Stomach smooth muscle (tissue), 2 donors: ENCODE results near the gene REM1.
A peak's percentile ranks its signal among the peaks of the same experiment; 100 is the strongest.
"Not testable (repeated sequence)": the region's sequence is repeated elsewhere in the genome, so short reads cannot be mapped to it uniquely, and the experiment has no call there.

Source experiments
- H3K27ac ChIP-seq: one replicate; pipeline ENCODE4 v1.7.0; 2013; ENCODE audit warnings: mild to moderate bottlenecking, low read length, inconsistent platforms
- H3K27me3 ChIP-seq, 2 donors: one replicate each; pipeline ENCODE4 v1.7.0; 2013; ENCODE audit warnings: low read length in 2 of 2; ENCODE audit not compliant: insufficient read depth in 2 of 2, control insufficient read depth in 1 of 2
- H3K36me3 ChIP-seq, 2 donors: one replicate each; pipeline ENCODE4 v1.7.0; 2013; ENCODE audit warnings: low read length in 2 of 2; ENCODE audit not compliant: control insufficient read depth in 2 of 2, insufficient read depth in 2 of 2
- H3K4me1 ChIP-seq: one replicate; pipeline ENCODE4 v1.7.0; 2013; ENCODE audit warnings: low read length; ENCODE audit not compliant: control insufficient read depth, insufficient read depth
- H3K4me3 ChIP-seq, 2 donors: one replicate each; pipeline ENCODE4 v1.7.0; 2013; ENCODE audit warnings: low read length in 2 of 2
- H3K9ac ChIP-seq, 2 donors: one replicate each; pipeline ENCODE4 v1.7.0; 2013; ENCODE audit warnings: low read length in 2 of 2, mild to moderate bottlenecking in 1 of 2
- H3K9me3 ChIP-seq, 2 donors: one replicate each; pipeline ENCODE4 v1.7.0; 2013; ENCODE audit warnings: low read length in 2 of 2; ENCODE audit not compliant: control insufficient read depth in 2 of 2
- donor health status: healthy.
- donor health status: Pancreatic carcinoma.

Gene REM1

DNA sequence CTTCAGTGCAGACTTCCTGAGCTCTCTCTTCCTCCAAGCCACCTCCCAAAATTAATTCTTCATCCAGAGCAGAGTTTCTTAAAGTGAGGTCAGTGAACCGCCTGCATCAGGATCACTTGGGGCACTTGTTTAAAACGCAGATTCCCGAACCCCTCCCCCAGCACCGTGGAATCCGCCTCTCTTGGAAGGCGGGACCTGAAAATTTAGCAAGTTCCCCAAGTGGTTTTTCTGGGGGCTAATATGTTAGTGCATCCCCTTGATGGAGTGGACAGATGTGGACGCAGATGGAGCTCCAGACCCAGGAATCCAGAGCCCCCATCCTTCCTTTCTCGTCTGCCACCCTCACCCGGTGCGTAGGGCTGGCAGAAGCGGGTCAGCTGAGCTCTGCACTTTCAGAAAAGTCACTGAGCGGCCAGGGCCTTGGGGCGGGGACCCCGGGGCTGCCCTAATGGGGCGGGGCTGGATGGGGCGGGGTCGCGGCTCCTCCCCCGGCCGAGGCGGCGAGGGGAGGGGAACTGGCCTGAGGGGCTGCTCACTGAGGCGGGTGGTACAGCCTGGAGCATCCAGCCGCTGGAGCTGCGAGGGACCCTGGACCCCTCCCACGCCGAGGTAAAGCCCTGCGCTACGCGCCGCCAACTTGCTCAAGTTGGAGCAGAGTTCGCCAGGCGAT lies at the start of gene REM1, which contains the start of gene DEFB124:
TSS of gene REM1 (plus strand) at position 531 of the 670 bp plus-strand sequence. CDS start 1,158 bp downstream, outside the sequence.
TSS of gene DEFB124 (minus strand) at position 370 of the 670 bp plus-strand sequence. CDS start 2,114 bp downstream, outside the sequence.
- H3K9me3 ChIP-seq: no peaks in the 10 kb centered on the region
- peak within 1 kb of the TSS; percentile 47 to 62 for H3K9ac ChIP-seq
- peaks cover 20% of the 10 kb centered on the region for H3K4me1 ChIP-seq
- H3K27ac ChIP-seq: no peak within 1 kb of the TSS
- no peaks in the 10 kb centered on the region for H3K36me3 ChIP-seq
- H3K4me3 ChIP-seq: peak within 1 kb of the TSS; percentile 72 to 81
- peaks cover 10 to 19% of the 10 kb centered on the region in 2 donors for H3K27me3 ChIP-seq

- Histone ChIP-seq H3K9ac (no peak overlapping the region), H3K27ac (no peak overlapping the region), H3K4me1 (no peaks in the 10 kb centered on the region), H3K27me3 (no peaks in the 10 kb centered on the region), H3K9me3 (no peaks in the 10 kb centered on the region), H3K4me3 (no peak overlapping the region), H3K36me3 (no peaks in the 10 kb centered on the region)
Measured at GRCh38 chr20:31425797-31426196, 49.3 kb upstream of the REM1 start.

DNA sequence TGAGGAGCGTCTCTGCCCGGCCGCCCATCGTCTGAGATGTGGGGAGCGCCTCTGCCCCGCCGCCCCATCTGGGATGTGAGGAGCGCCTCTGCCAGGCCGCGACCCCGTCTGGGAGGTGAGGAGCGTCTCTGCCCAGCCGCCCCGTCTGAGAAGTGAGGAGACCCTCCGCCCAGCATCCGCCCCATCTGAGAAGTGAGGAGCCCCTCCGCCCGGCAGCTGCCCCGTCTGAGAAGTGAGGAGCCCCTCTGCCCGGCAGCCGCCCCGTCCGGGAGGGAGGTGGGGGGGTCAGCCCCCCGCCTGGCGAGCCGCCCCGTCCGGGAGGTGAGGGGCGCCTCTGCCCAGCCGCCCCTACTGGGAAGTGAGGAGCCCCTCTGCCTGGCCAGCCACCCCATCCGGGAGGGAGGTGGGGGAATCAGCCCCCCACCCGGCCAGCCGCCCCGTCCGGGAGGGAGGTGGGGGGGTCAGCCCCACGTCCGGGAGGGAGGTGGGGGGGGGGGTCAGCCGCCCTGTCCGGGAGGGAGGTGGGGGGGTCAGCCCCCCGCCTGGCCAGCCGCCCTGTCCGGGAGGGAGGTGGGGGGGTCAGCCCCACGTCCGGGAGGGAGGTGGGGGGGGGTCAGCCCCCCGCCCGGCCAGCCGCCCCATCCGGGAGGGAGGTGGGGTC lies 48.1 kb upstream of the REM1 start:
- not testable (repeated sequence) for H3K4me3 ChIP-seq, H3K27ac ChIP-seq

DNA sequence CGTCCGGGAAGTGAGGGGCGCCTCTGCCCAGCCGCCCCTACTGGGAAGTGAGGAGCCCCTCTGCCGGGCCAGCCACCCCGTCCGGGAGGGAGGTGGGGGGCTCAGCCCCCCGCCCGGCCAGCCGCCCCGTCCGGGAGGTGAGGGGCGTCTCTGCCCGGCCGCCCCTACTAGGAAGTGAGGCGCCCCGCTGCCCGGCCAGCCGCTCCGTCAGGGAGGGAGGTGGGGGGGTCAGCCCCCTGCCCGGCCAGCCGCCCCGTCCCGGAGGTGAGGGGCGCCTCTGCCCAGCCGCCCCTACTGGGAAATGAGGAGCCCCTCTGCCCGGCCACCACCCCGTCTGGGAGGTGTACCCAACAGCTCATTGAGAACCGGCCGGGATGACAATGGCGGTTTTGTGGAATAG lies 47.5 kb upstream of the REM1 start:
- not testable (repeated sequence) for H3K36me3 ChIP-seq, H3K27me3 ChIP-seq, H3K9ac ChIP-seq, H3K4me3 ChIP-seq, H3K4me1 ChIP-seq, H3K9me3 ChIP-seq, H3K27ac ChIP-seq

More for the DNA sequence above, 48.1 kb upstream of the REM1 start:
- not testable (repeated sequence) for H3K4me1 ChIP-seq, H3K9me3 ChIP-seq, H3K27me3 ChIP-seq, H3K9ac ChIP-seq, H3K36me3 ChIP-seq

- no peaks in the 10 kb centered on the region for H3K4me1 ChIP-seq
- no peak overlapping the region for H3K9ac ChIP-seq
- no peak overlapping the region for H3K27ac ChIP-seq
Measured at GRCh38 chr20:31430568-31431115, 44.4 kb upstream of the REM1 start.

DNA sequence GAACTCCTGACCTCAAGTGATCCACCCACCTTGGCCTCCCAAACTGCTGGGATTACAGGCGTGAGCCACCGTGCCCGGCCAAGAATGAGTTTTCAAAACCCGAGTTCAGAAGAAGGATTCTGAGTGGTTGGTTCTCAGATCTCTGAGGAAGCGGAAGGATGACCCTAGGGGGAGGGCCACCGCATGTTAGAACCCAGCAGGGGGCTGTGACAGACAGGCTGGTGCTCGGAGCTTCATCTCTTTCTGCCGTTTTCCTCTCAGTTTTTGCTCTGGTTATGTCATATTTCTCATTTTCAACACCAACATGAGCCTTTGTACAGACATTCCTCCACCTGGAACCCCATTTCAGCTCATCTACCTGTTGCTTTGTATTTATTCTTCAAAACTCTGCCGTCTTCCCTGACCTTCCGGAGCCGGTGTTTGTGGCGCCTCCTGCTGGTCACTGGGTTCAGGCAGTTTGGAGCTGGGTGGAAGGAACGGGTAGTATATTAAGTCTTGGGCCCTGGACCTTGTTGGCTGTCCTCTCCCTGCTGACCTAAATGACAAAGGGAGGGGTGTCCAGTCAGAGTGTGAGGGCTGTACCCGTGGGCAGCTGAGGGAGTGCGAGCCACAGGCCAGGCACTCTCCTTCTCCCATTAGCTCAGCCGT lies 35.0 kb upstream of the REM1 start, which contains the start of gene DEFB123:
TSS of gene DEFB123 (plus strand) at position 621 of the 648 bp plus-strand sequence. CDS start 67 bp downstream, outside the sequence.
- no peak within 1 kb of the TSS for H3K9ac ChIP-seq
- no peak within 1 kb of the TSS for H3K4me3 ChIP-seq
- no peaks in the 10 kb centered on the region for H3K4me1 ChIP-seq
- H3K27me3 ChIP-seq: peaks cover 0 to 10% of the 10 kb centered on the region in 2 donors
- peaks cover 0 to 3% of the 10 kb centered on the region in 2 donors for H3K9me3 ChIP-seq
- H3K27ac ChIP-seq: no peak within 1 kb of the TSS
- no peaks in the 10 kb centered on the region for H3K36me3 ChIP-seq

More at GRCh38 chr20:31430568-31431115, 44.4 kb upstream of the REM1 start:
- Histone ChIP-seq H3K4me3 (no peak overlapping the region), H3K27me3 (no peaks in the 10 kb centered on the region), H3K9me3 (no peaks in the 10 kb centered on the region), H3K36me3 (no peaks in the 10 kb centered on the region)

DNA sequence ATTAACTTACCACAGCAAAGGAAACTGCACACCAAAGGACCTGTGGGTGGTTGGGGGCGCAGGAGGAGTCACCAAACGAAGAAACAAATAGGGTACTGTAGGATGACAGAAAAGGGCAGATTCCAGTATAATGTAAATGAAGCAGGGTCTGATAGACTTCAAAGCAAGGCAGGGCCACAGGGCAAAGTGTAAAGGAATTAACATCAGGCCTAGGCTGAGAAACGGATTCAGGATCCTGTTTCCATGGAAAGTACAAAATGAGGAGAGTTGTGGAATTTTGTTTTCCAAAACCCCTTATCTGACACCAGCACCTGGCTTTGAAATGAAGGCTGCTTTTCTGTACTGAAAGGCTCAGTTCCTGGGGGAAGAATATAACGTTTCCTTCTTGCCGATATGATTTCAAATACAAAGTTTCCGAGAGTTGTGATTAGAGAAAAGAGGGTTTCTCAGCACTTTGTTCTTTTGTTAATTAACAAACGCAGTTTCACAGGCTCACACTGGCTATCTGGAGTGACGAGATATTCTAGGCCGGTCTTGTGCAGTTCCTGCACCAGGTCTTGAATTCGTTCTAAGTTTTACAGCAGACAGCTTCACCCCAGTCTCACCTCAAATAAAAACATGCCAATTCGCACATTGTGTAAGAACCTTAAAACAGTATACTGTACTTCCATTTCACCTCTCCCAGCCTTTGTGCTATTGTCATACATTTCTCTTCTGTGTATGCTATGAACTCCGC lies 28.8 kb upstream of the REM1 start:
- H3K36me3 ChIP-seq: no peaks in the 10 kb centered on the region
- H3K27me3 ChIP-seq: peaks cover 0 to 6% of the 10 kb centered on the region in 2 donors
- no peak overlapping the region for H3K27ac ChIP-seq
- H3K4me3 ChIP-seq: no peak overlapping the region
- no peaks in the 10 kb centered on the region for H3K4me1 ChIP-seq
- no peak overlapping the region for H3K9ac ChIP-seq
- H3K9me3 ChIP-seq: peaks cover 3 to 4% of the 10 kb centered on the region in 2 donors

GRCh38 chr20:31449511-31450414 lies 25.3 kb upstream of the REM1 start:
- H3K4me3 ChIP-seq: no peak overlapping the region
- peaks cover 0 to 4% of the 10 kb centered on the region in 2 donors for H3K9me3 ChIP-seq
- H3K9ac ChIP-seq: no peak overlapping the region
- no peaks in the 10 kb centered on the region for H3K27me3 ChIP-seq
- no peaks in the 10 kb centered on the region for H3K36me3 ChIP-seq
- no peak overlapping the region for H3K27ac ChIP-seq
- H3K4me1 ChIP-seq: no peaks in the 10 kb centered on the region

DNA sequence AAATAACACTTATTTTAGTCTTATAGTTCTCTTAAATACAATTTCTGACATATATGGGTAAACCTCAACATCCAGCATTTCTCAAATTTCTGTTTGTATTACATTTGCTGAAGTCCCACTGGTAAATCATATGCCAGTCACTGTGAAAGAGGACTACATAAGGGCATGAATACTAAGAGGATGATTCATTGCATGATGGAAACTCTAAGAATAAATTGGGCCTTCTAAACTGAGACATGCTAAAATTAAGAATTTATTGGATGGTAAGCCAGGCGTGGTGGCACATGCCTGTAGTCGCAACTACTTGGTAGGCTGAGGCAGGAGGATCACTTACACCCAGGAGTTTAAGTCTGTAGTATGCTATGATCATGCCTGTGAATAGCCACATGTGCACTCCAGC lies 22.5 kb upstream of the REM1 start:
- no peak overlapping the region for H3K4me3 ChIP-seq
- H3K9me3 ChIP-seq: peaks cover 0 to 4% of the 10 kb centered on the region in 2 donors
- H3K4me1 ChIP-seq: no peaks in the 10 kb centered on the region
- H3K27ac ChIP-seq: no peak overlapping the region
- no peak overlapping the region for H3K9ac ChIP-seq
- peaks cover 0 to 2% of the 10 kb centered on the region in 2 donors for H3K27me3 ChIP-seq
- H3K36me3 ChIP-seq: no peaks in the 10 kb centered on the region
